Activated naive CD8-positive, alpha-beta T cell treated with anti-CD3 and anti-CD28 coated beads, Interleukin-2, amount 50 U/mL, for 24 hours (primary cell): ENCODE measurements around the gene NEU4.
A peak's percentile ranks its signal among the peaks of the same experiment; 100 is the strongest.

Experiments
- ATAC-seq: fragments of 150-1000 bp; cut with Tn5 transposase; one replicate; pipeline ENCODE4 v1.10.0; 2021
- DNase-seq: peaks from one replicate; pipeline ENCODE4 v3.0.0; 2021
- H3K27ac Mint-ChIP-seq: one replicate; pipeline ENCODE4 v1.8.0; 2021; ENCODE audit warnings: mild to moderate bottlenecking, mixed read lengths
- H3K27me3 Mint-ChIP-seq: one replicate; pipeline ENCODE4 v1.8.0; 2021; ENCODE audit warnings: mixed read lengths
- H3K36me3 Mint-ChIP-seq: one replicate; pipeline ENCODE4 v1.8.0; 2021; ENCODE audit warnings: low read depth, mixed read lengths
- H3K4me1 Mint-ChIP-seq: one replicate; pipeline ENCODE4 v1.8.0; 2021; ENCODE audit warnings: mixed read lengths
- H3K4me3 Mint-ChIP-seq: one replicate; pipeline ENCODE4 v1.8.0; 2021; ENCODE audit warnings: mild to moderate bottlenecking, moderate library complexity, mixed read lengths
- H3K9me3 Mint-ChIP-seq: one replicate; pipeline ENCODE4 v1.8.0; 2021; ENCODE audit warnings: mixed read lengths

NEU4 gene

GRCh38 chr2:241862093-241862492 lies 53.1 kb downstream of the NEU4 start:
- Mint-ChIP-seq H3K9me3 (peaks cover 13% of the 10 kb centered on the region), H3K4me3 (no peak overlapping the region), H3K4me1 (peaks cover 68% of the 10 kb centered on the region), H3K27me3 (peaks cover 25% of the 10 kb centered on the region), H3K27ac (peak overlapping the region; percentile 94), H3K36me3 (peaks cover 6% of the 10 kb centered on the region)
- no peak for ATAC-seq
- DNase-seq = no peak

- Mint-ChIP-seq H3K36me3 (peaks cover 6% of the 10 kb centered on the region), H3K4me1 (peaks cover 77% of the 10 kb centered on the region), H3K27me3 (peaks cover 25% of the 10 kb centered on the region), H3K9me3 (peaks cover 13% of the 10 kb centered on the region), H3K4me3 (peak overlapping the region; percentile 68), H3K27ac (peak overlapping the region; percentile 89)
- no peak for ATAC-seq
- no peak for DNase-seq
These were observed 54.0 kb downstream of the NEU4 start for GRCh38 chr2:241862775-241863535.

- peaks cover 25% of the 10 kb centered on the region for H3K27me3 Mint-ChIP-seq
- DNase-seq = peak; percentile 81
- ATAC-seq = peak; percentile 48
- peaks cover 13% of the 10 kb centered on the region for H3K9me3 Mint-ChIP-seq
- H3K36me3 Mint-ChIP-seq = peaks cover 6% of the 10 kb centered on the region
- H3K27ac Mint-ChIP-seq = peak overlapping the region; percentile 89
- H3K4me3 Mint-ChIP-seq = peak overlapping the region; percentile 68
- H3K4me1 Mint-ChIP-seq = peaks cover 81% of the 10 kb centered on the region
These were observed 54.6 kb downstream of the NEU4 start for GRCh38 chr2:241863536-241863954.

- no peak for ATAC-seq
- Mint-ChIP-seq H3K4me3 (peak overlapping the region; percentile 40), H3K4me1 (peaks cover 89% of the 10 kb centered on the region), H3K27ac (peak overlapping the region; percentile 89), H3K9me3 (peaks cover 13% of the 10 kb centered on the region), H3K27me3 (peaks cover 27% of the 10 kb centered on the region), H3K36me3 (peaks cover 6% of the 10 kb centered on the region)
- no peak for DNase-seq
These were observed 55.3 kb downstream of the NEU4 start for GRCh38 chr2:241864168-241864849.

- H3K4me3 Mint-ChIP-seq = no peak overlapping the region
- ATAC-seq (no peak), DNase-seq (no peak)
- peaks cover 13% of the 10 kb centered on the region for H3K9me3 Mint-ChIP-seq
- H3K27ac Mint-ChIP-seq = peak overlapping the region; percentile 89
- peaks cover 27% of the 10 kb centered on the region for H3K27me3 Mint-ChIP-seq
- peaks cover 6% of the 10 kb centered on the region for H3K36me3 Mint-ChIP-seq
- H3K4me1 Mint-ChIP-seq = peaks cover 86% of the 10 kb centered on the region
These were observed 55.8 kb downstream of the NEU4 start for GRCh38 chr2:241864850-241865213.

- DNase-seq (no peak), ATAC-seq (no peak)
- H3K4me3 Mint-ChIP-seq = peak overlapping the region; percentile 8
- H3K27me3 Mint-ChIP-seq = peaks cover 27% of the 10 kb centered on the region
- H3K27ac Mint-ChIP-seq = peak overlapping the region; percentile 43
- H3K4me1 Mint-ChIP-seq = peaks cover 83% of the 10 kb centered on the region
- peaks cover 13% of the 10 kb centered on the region for H3K9me3 Mint-ChIP-seq
- H3K36me3 Mint-ChIP-seq = peaks cover 6% of the 10 kb centered on the region
These were observed 56.5 kb downstream of the NEU4 start for GRCh38 chr2:241865416-241865956.

GRCh38 chr2:241865957-241866789 lies 57.2 kb downstream of the NEU4 start:
- Mint-ChIP-seq H3K27ac (peak overlapping the region; percentile 43), H3K36me3 (peaks cover 6% of the 10 kb centered on the region), H3K27me3 (peaks cover 27% of the 10 kb centered on the region), H3K4me1 (peaks cover 83% of the 10 kb centered on the region), H3K9me3 (peaks cover 13% of the 10 kb centered on the region), H3K4me3 (no peak overlapping the region)
- ATAC-seq (no peak), DNase-seq (no peak)
